ENCODE results near the gene NKX2-2. TPM values are rescaled to one million over a fixed set of nuclear protein-coding genes. Genes with fewer than 3 reads are reported as not detected.

The NKX2-2 gene
- polyA plus RNA-seq, result 4.1 TPM
- long read RNA-seq, donor 1, result 0 reads
- long read RNA-seq, donor 2, result 0 reads
- long read RNA-seq, donor 3, partial matches to known transcripts, result 0 of 2 reads
- long read RNA-seq, donor 3, other reads (novel, unspliced or antisense), result 0 of 2 reads
- long read RNA-seq, donor 4, result 0 reads
- long read RNA-seq, donor 5, result 0 reads
- long read RNA-seq, donor 6, partial matches to known transcripts, result 0 of 1 reads
- long read RNA-seq, donor 6, other reads (novel, unspliced or antisense), result 0 of 1 reads
- long read RNA-seq, donor 7, partial matches to known transcripts, result 0 of 1 reads
- long read RNA-seq, donor 7, other reads (novel, unspliced or antisense), result 0 of 1 reads
- long read RNA-seq, donor 8, result 0 reads
- long read RNA-seq, donor 9, result 0 reads
- long read RNA-seq, donor 10, partial matches to known transcripts, result 0 of 3 reads
- long read RNA-seq, donor 10, other reads (novel, unspliced or antisense), result 0 of 3 reads
- long read RNA-seq, donor 11, partial matches to known transcripts, result 0 of 1 reads
- long read RNA-seq, donor 11, other reads (novel, unspliced or antisense), result 0 of 1 reads

- no peak within 1 kb of the TSS for H3K4me3 ChIP-seq (ENCODE audit: low read length)
- peaks cover 16% of the 10 kb centered on the region for H3K9me3 ChIP-seq (ENCODE audit: control insufficient read depth, low read depth, low read length)
- no peak for DNase-seq
- H3K4me1 ChIP-seq (ENCODE audit: control insufficient read depth, insufficient read depth, low read length), result peaks cover 7% of the 10 kb centered on the region
- no peak within 1 kb of the TSS for H3K27ac ChIP-seq (ENCODE audit: low read length)
- 0% methylated on average over 3 of the region's 45 CpGs for WGBS (ENCODE audit: insufficient coverage, low lambda C conversion rate)
- no peaks in the 10 kb centered on the region for H3K36me3 ChIP-seq (ENCODE audit: control insufficient read depth, insufficient read depth, low read length)
- peaks cover 98% of the 10 kb centered on the region for H3K27me3 ChIP-seq (ENCODE audit: control insufficient read depth, insufficient read depth, low read length)
Observed at GRCh38 chr20:21513881-21514540, at the start of gene NKX2-2. Gene NKX2-2, minus strand, starts transcription at chr20:21514064. Its CDS starts 395 bp downstream, at chr20:21513669.

- Histone ChIP-seq H3K27ac (ENCODE audit: low read length) (no peak overlapping the region), H3K27me3 (ENCODE audit: control insufficient read depth, insufficient read depth, low read length) (peaks cover 6% of the 10 kb centered on the region), H3K9me3 (ENCODE audit: control insufficient read depth, low read depth, low read length) (no peaks in the 10 kb centered on the region), H3K4me3 (ENCODE audit: low read length) (no peak overlapping the region), H3K36me3 (ENCODE audit: control insufficient read depth, insufficient read depth, low read length) (no peaks in the 10 kb centered on the region), H3K4me1 (ENCODE audit: control insufficient read depth, insufficient read depth, low read length) (no peaks in the 10 kb centered on the region)
- no peak for DNase-seq
- WGBS (ENCODE audit: insufficient coverage, low lambda C conversion rate), result 60% methylated on average over 1 of the region's 5 CpGs
Observed at GRCh38 chr20:21562656-21563055, 48.8 kb upstream of the NKX2-2 start.

- no peaks in the 10 kb centered on the region for H3K9me3 ChIP-seq (ENCODE audit: control insufficient read depth, low read depth, low read length)
- no peaks in the 10 kb centered on the region for H3K4me1 ChIP-seq (ENCODE audit: control insufficient read depth, insufficient read depth, low read length)
- H3K27me3 ChIP-seq (ENCODE audit: control insufficient read depth, insufficient read depth, low read length), result peaks cover 6% of the 10 kb centered on the region
- no peak overlapping the region for H3K27ac ChIP-seq (ENCODE audit: low read length)
- no peaks in the 10 kb centered on the region for H3K36me3 ChIP-seq (ENCODE audit: control insufficient read depth, insufficient read depth, low read length)
- no peak overlapping the region for H3K4me3 ChIP-seq (ENCODE audit: low read length)
- no peak for DNase-seq
- WGBS (ENCODE audit: insufficient coverage, low lambda C conversion rate), result 100% methylated on average over 2 of the region's 7 CpGs
Observed at GRCh38 chr20:21559305-21559704, 45.4 kb upstream of the NKX2-2 start.

- WGBS (ENCODE audit: insufficient coverage, low lambda C conversion rate), result 100% methylated on average over 1 of the region's 20 CpGs
- no peaks in the 10 kb centered on the region for H3K36me3 ChIP-seq (ENCODE audit: control insufficient read depth, insufficient read depth, low read length)
- H3K4me3 ChIP-seq (ENCODE audit: low read length), result no peak overlapping the region
- no peaks in the 10 kb centered on the region for H3K4me1 ChIP-seq (ENCODE audit: control insufficient read depth, insufficient read depth, low read length)
- H3K27me3 ChIP-seq (ENCODE audit: control insufficient read depth, insufficient read depth, low read length), result peaks cover 6% of the 10 kb centered on the region
- H3K9me3 ChIP-seq (ENCODE audit: control insufficient read depth, low read depth, low read length), result no peaks in the 10 kb centered on the region
- no peak overlapping the region for H3K27ac ChIP-seq (ENCODE audit: low read length)
- DNase-seq, result no peak
Observed at GRCh38 chr20:21557241-21558020, 43.6 kb upstream of the NKX2-2 start.

- H3K27me3 ChIP-seq (ENCODE audit: control insufficient read depth, insufficient read depth, low read length), result peaks cover under 1% of the 10 kb centered on the region
- H3K9me3 ChIP-seq (ENCODE audit: control insufficient read depth, low read depth, low read length), result no peaks in the 10 kb centered on the region
- DNase-seq, result no peak
- H3K27ac ChIP-seq (ENCODE audit: low read length), result no peak overlapping the region
- H3K4me1 ChIP-seq (ENCODE audit: control insufficient read depth, insufficient read depth, low read length), result no peaks in the 10 kb centered on the region
- no CpG with 5 or more reads among the region's 2 CpGs for WGBS (ENCODE audit: insufficient coverage, low lambda C conversion rate)
- no peaks in the 10 kb centered on the region for H3K36me3 ChIP-seq (ENCODE audit: control insufficient read depth, insufficient read depth, low read length)
- H3K4me3 ChIP-seq (ENCODE audit: low read length), result no peak overlapping the region
Observed at GRCh38 chr20:21556398-21556797, 42.5 kb upstream of the NKX2-2 start.

- Histone ChIP-seq H3K9me3 (ENCODE audit: control insufficient read depth, low read depth, low read length) (no peaks in the 10 kb centered on the region), H3K27ac (ENCODE audit: low read length) (no peak overlapping the region), H3K27me3 (ENCODE audit: control insufficient read depth, insufficient read depth, low read length) (no peaks in the 10 kb centered on the region), H3K36me3 (ENCODE audit: control insufficient read depth, insufficient read depth, low read length) (no peaks in the 10 kb centered on the region), H3K4me1 (ENCODE audit: control insufficient read depth, insufficient read depth, low read length) (no peaks in the 10 kb centered on the region), H3K4me3 (ENCODE audit: low read length) (no peak overlapping the region)
- DNase-seq, result no peak
- 66% methylated on average over 2 of the region's 5 CpGs for WGBS (ENCODE audit: insufficient coverage, low lambda C conversion rate)
Observed at GRCh38 chr20:21555470-21556120, 41.7 kb upstream of the NKX2-2 start.

GRCh38 chr20:21554985-21555384 is 41.1 kb upstream of the NKX2-2 start:
- no peak for DNase-seq
- Histone ChIP-seq H3K27me3 (ENCODE audit: control insufficient read depth, insufficient read depth, low read length) (no peaks in the 10 kb centered on the region), H3K27ac (ENCODE audit: low read length) (no peak overlapping the region), H3K9me3 (ENCODE audit: control insufficient read depth, low read depth, low read length) (no peaks in the 10 kb centered on the region), H3K4me3 (ENCODE audit: low read length) (no peak overlapping the region), H3K36me3 (ENCODE audit: control insufficient read depth, insufficient read depth, low read length) (no peaks in the 10 kb centered on the region), H3K4me1 (ENCODE audit: control insufficient read depth, insufficient read depth, low read length) (no peaks in the 10 kb centered on the region)
- 83% methylated on average over 1 of the region's 7 CpGs for WGBS (ENCODE audit: insufficient coverage, low lambda C conversion rate)

GRCh38 chr20:21554376-21554890 is 40.6 kb upstream of the NKX2-2 start:
- Histone ChIP-seq H3K27me3 (ENCODE audit: control insufficient read depth, insufficient read depth, low read length) (no peaks in the 10 kb centered on the region), H3K4me3 (ENCODE audit: low read length) (no peak overlapping the region), H3K36me3 (ENCODE audit: control insufficient read depth, insufficient read depth, low read length) (no peaks in the 10 kb centered on the region), H3K4me1 (ENCODE audit: control insufficient read depth, insufficient read depth, low read length) (no peaks in the 10 kb centered on the region), H3K27ac (ENCODE audit: low read length) (no peak overlapping the region), H3K9me3 (ENCODE audit: control insufficient read depth, low read depth, low read length) (no peaks in the 10 kb centered on the region)
- 80% methylated on average over 1 of the region's 10 CpGs for WGBS (ENCODE audit: insufficient coverage, low lambda C conversion rate)
- DNase-seq, result no peak

- no peak for DNase-seq
- no peaks in the 10 kb centered on the region for H3K4me1 ChIP-seq (ENCODE audit: control insufficient read depth, insufficient read depth, low read length)
- no peaks in the 10 kb centered on the region for H3K27me3 ChIP-seq (ENCODE audit: control insufficient read depth, insufficient read depth, low read length)
- H3K9me3 ChIP-seq (ENCODE audit: control insufficient read depth, low read depth, low read length), result no peaks in the 10 kb centered on the region
- H3K27ac ChIP-seq (ENCODE audit: low read length), result no peak overlapping the region
- H3K36me3 ChIP-seq (ENCODE audit: control insufficient read depth, insufficient read depth, low read length), result no peaks in the 10 kb centered on the region
- 92% methylated on average over 4 of the region's 5 CpGs for WGBS (ENCODE audit: insufficient coverage, low lambda C conversion rate)
- H3K4me3 ChIP-seq (ENCODE audit: low read length), result no peak overlapping the region
Observed at GRCh38 chr20:21550587-21550986, 36.7 kb upstream of the NKX2-2 start.
